Measurements from ENCODE around the gene LPCAT1. TPM values are rescaled to one million over a fixed set of nuclear protein-coding genes. Genes with fewer than 3 reads are reported as not detected.

LPCAT1 gene
- total and polyA plus RNA-seq, 2 of the 4 experiments (the other 2 are of a cell fraction), result 17.7 to 33.6 TPM

DNA sequence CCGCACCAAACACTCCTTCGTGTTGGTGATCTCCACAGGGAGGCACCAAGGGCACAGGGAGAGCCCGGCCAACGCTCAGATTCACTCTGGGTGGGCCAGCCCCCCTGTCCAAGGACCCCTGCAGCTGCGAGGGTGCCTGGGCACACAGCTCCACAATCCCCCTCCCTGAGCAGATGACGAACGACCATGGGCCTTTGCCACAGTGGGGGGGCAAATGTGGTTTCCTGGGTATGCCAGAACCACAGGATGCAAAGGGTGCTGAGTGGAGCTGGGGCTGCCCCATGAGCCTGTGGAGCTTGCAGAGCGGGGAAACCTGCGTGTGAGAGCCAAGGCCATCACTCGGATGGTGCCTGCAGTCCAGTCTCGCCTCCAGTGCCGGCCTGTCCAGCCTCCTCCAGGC is 31.0 kb downstream of the LPCAT1 start:
- Histone ChIP-seq H4K20me1 (ENCODE audit: insufficient read depth, low read length) (peaks cover 52% of the 10 kb centered on the region), H3K23ac (ENCODE audit: low read depth, low read length) (no peak overlapping the region), H3K79me1 (ENCODE audit: low read depth in 1 of 2, low read length in 2 of 2) (peaks cover 9 to 29% of the 10 kb centered on the region in 2 experiments; a peak in 3 of 4 replicates), H2BK5ac (ENCODE audit: low read depth, low read length, poor library complexity, severe bottlenecking) (no peak overlapping the region), H4K8ac (ENCODE audit: low read depth in 2 of 2, low read length in 2 of 2) (no peak overlapping the region), H3K56ac (ENCODE audit: extremely low read depth, insufficient read depth, low read length) (no peak overlapping the region), H2AFZ (replicated peaks; ENCODE audit: low read length, poor library complexity) (no peak overlapping the region), H3K36me3 (ENCODE audit: control insufficient read depth, insufficient read depth, low read length) (peaks cover 69% of the 10 kb centered on the region), H3K4me3 (ENCODE audit: insufficient read depth, low read depth, low read length) (no peak overlapping the region), H3K27ac (ENCODE audit: insufficient read depth, low read length) (no peak overlapping the region), H2AK9ac (replicated peaks; ENCODE audit: low read depth, low read length, poor library complexity) (no peak overlapping the region), H3K18ac (ENCODE audit: low read depth, low read length) (no peak overlapping the region), H3K9ac (ENCODE audit: low read depth, low read length) (no peak overlapping the region), H3K4me2 (ENCODE audit: low read depth, low read length) (no peak overlapping the region), H3K9me1 (ENCODE audit: insufficient read depth, low read length) (no peaks in the 10 kb centered on the region), H3K4ac (ENCODE audit: low read depth, low read length) (no peak overlapping the region), H2BK120ac (ENCODE audit: low read depth, low read length) (no peak overlapping the region), H3K14ac (replicated peaks; ENCODE audit: low read depth, low read length) (no peak overlapping the region), H3K27me3 (ENCODE audit: control insufficient read depth, insufficient read depth, low read length) (no peaks in the 10 kb centered on the region), H4K5ac (ENCODE audit: low read depth, low read length) (no peak overlapping the region), H2BK20ac (ENCODE audit: low read depth, low read length) (no peak overlapping the region), H3K9me3 (ENCODE audit: control insufficient read depth, insufficient read depth, low read length) (no peaks in the 10 kb centered on the region), H2BK15ac (ENCODE audit: low read depth, low read length) (no peak overlapping the region), H2AK5ac (ENCODE audit: low read depth, low read length) (no peak overlapping the region), H3K4me1 (ENCODE audit: control insufficient read depth, insufficient read depth, low read length) (peaks cover 7% of the 10 kb centered on the region; the same call in 1 of the 2 replicates), H4K91ac (ENCODE audit: insufficient read depth, low read depth, low read length) (no peak overlapping the region)
- ChIA-PET POLR2A (ENCODE audit: unreplicated experiment) (no interaction called here), CTCF (no interaction called here)
- TF ChIP-seq MXI1 (IDR thresholded peaks at IDR 0.05; ENCODE audit: borderline replicate concordance, low read depth, low read length) (no peak), MAFK (IDR thresholded peaks at IDR 0.05; ENCODE audit: low read depth, low read length) (no peak), BHLHE40 (IDR thresholded peaks at IDR 0.05; ENCODE audit: low read depth, low read length) (no peak), CTCF (conservative IDR thresholded peaks at IDR 0.05; ENCODE audit: low read depth, low read length) (no peak), FOS (IDR thresholded peaks at IDR 0.05; ENCODE audit: low read depth, low read length) (no peak), CHD1 (IDR thresholded peaks at IDR 0.05; ENCODE audit: low read depth, low read length) (no peak), POLR2A (IDR thresholded peaks at IDR 0.05; ENCODE audit: low read depth, low read length) (no peak), MAZ (IDR thresholded peaks at IDR 0.05; ENCODE audit: borderline replicate concordance, low read depth, low read length) (no peak), NFE2L2 (IDR thresholded peaks at IDR 0.05; ENCODE audit: low read depth, low read length) (no peak), SMC3 (IDR thresholded peaks at IDR 0.05; ENCODE audit: low read depth, low read length) (no peak), RFX5 (IDR thresholded peaks at IDR 0.05; ENCODE audit: low read depth, low read length) (no peak), RCOR1 (IDR thresholded peaks at IDR 0.05; ENCODE audit: insufficient replicate concordance, low read length) (no peak)
- in situ Hi-C loops (cut with MboI; ENCODE audit: low sequenced_read_pairs), result no loop called here
- intact Hi-C loops (cut with micrococcal nuclease), result no loop called here
- DNase-seq (no peak), ATAC-seq (ENCODE audit: low read depth) (no peak)
- dilution Hi-C loops (cut with HindIII; ENCODE audit: low sequenced_read_pairs, unreplicated experiment), result no loop called here
- no TSS peak for BruUV-seq (replicated peaks)
- 80% methylated on average over 9 of the region's 12 CpGs; no CpG with 5 or more reads in 1 of the 2 experiments for WGBS, 2 experiments (ENCODE audit: extremely low coverage in 2 of 2, insufficient read length in 1 of 2)

Data from IMR-90 (cell line).